GM18517 (cell line): ENCODE measurements around the gene HDHD3.
"Not testable (repeated sequence)": the region's sequence is repeated elsewhere in the genome, so short reads cannot be mapped to it uniquely, and the experiment has no call there.

Experiments used
- ATAC-seq: cut with Tn5 transposase; IDR thresholded peaks from one replicate; pipeline ENCODE4 v1.9.1; 2021; ENCODE audit warnings: mild to moderate bottlenecking, moderate library complexity; ENCODE audit not compliant: unreplicated experiment

The HDHD3 gene

GRCh38 chr9:113376634-113377567, at the start of gene HDHD3:
Gene HDHD3 (minus strand): TSS chr9:113376986. CDS start chr9:113374354, 2,632 bp downstream.
- peak; percentile 73 for ATAC-seq

GRCh38 chr9:113425072-113425471, 48.3 kb upstream of the HDHD3 start:
- ATAC-seq = no peak

GRCh38 chr9:113421726-113422125, 44.9 kb upstream of the HDHD3 start:
- no peak for ATAC-seq

GRCh38 chr9:113417370-113417769, 40.6 kb upstream of the HDHD3 start:
- no peak for ATAC-seq

GRCh38 chr9:113416149-113416721, 39.4 kb upstream of the HDHD3 start:
- peak; percentile 95 for ATAC-seq

- ATAC-seq = peak; percentile 84
Measured at GRCh38 chr9:113410207-113410864, 33.5 kb upstream of the HDHD3 start, which contains the start of the genes C9orf43 and POLE3. Gene C9orf43 (plus strand): TSS chr9:113410747. CDS start chr9:113413494, 2,747 bp downstream. Gene POLE3 (minus strand): TSS chr9:113410675. CDS start chr9:113410293, 382 bp downstream.

GRCh38 chr9:113409883-113410206, 33.1 kb upstream of the HDHD3 start:
- ATAC-seq = no peak

- no peak for ATAC-seq
Measured at GRCh38 chr9:113409481-113409880, 32.7 kb upstream of the HDHD3 start.

GRCh38 chr9:113406873-113407511, 30.2 kb upstream of the HDHD3 start:
- ATAC-seq = peak; percentile 37

- ATAC-seq = not testable (repeated sequence)
Measured at GRCh38 chr9:113406353-113406752, 29.6 kb upstream of the HDHD3 start.

GRCh38 chr9:113403646-113404045, 26.9 kb upstream of the HDHD3 start:
- ATAC-seq = no peak

GRCh38 chr9:113401027-113401792, 24.4 kb upstream of the HDHD3 start, which contains the start of gene ALAD:
Gene ALAD (minus strand): TSS chr9:113401284. CDS start chr9:113393559, 7,725 bp downstream.
- peak; percentile 90 for ATAC-seq

- no peak for ATAC-seq
Measured at GRCh38 chr9:113399646-113400200, 22.9 kb upstream of the HDHD3 start.

- ATAC-seq = no peak
Measured at GRCh38 chr9:113398796-113399195, 22.0 kb upstream of the HDHD3 start.

GRCh38 chr9:113397203-113397631, 20.4 kb upstream of the HDHD3 start:
- ATAC-seq = no peak

GRCh38 chr9:113395000-113395861, 18.4 kb upstream of the HDHD3 start:
- no peak for ATAC-seq

GRCh38 chr9:113393281-113393680, 16.5 kb upstream of the HDHD3 start:
- no peak for ATAC-seq

GRCh38 chr9:113391917-113392316, 15.1 kb upstream of the HDHD3 start:
- no peak for ATAC-seq
